Fibroblast of peridontal ligament (primary cell): ENCODE measurements around the gene KRT222.

Experiments
- DNase-seq: peaks from one replicate; pipeline ENCODE4 v3.0.0-alpha.2; 2010; ENCODE audit errors: extremely low read depth

KRT222 gene

DNA sequence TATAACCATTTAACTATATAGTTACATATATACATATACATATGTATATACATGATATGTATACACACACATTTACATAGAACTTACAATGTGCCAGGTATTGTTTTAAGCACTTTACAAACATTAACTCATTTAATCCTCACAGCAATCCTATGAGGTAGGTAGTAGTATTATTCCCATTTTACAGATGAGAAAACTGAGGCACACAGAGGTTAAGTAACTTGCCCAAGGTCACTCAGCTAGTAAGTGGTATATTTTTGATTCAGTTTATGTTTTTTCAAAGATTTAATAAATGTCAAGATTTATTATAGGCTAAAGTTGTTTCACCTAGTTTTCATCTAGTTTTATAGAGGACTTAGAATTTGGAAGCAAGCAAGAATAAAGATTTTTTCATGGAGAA lies 6.6 kb downstream of the KRT222 start:
- no peak for DNase-seq

DNA sequence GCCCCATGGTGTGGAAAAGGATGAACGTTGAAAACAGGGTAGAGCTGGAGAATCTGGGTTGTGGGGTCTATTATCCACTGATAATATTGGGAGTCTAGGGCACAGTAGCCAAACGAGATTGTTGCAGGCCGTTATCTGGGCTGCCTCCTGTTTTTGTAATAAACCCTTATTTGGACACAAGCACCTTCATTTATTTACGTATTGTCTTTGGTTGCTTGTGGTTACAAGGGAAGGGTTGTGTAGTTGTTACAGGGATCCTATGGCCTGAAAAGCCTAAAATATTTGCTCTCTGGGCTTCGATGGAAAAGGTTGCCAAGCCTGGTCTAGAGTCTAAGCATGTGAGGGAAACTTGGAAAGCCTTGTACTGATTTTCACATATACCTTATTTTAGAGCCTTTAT lies 13.0 kb downstream of the KRT222 start:
- DNase-seq, result no peak

DNA sequence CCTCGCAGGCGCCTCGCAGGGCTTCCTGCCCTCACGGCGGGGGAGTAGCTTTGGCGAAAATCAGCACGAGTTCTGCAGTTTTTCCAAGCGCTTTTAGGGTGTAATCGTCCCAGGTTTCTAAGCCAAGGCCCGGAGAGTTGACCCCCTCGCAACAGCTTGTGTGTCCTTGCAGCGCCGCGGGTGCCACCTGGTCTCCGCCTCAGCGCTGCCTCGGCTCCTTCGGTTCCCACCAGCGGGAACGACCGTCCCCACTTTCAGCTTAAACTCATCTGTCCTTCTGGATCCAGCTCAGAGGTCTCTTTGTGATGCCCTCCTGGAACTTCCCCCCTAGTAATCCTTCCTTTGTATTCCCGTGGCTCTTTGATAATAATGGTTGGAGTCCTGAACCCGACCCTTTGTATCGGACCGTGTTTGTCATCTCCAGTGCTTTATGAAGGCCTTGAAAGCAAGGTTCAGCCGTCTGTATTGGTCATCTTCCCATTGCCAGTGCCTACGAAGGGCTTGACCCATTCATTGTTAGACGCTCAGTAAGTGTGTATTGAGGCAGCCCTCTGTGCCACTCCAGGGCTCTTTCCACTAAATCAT lies 16.5 kb downstream of the KRT222 start:
- DNase-seq, result peak; percentile 42

DNA sequence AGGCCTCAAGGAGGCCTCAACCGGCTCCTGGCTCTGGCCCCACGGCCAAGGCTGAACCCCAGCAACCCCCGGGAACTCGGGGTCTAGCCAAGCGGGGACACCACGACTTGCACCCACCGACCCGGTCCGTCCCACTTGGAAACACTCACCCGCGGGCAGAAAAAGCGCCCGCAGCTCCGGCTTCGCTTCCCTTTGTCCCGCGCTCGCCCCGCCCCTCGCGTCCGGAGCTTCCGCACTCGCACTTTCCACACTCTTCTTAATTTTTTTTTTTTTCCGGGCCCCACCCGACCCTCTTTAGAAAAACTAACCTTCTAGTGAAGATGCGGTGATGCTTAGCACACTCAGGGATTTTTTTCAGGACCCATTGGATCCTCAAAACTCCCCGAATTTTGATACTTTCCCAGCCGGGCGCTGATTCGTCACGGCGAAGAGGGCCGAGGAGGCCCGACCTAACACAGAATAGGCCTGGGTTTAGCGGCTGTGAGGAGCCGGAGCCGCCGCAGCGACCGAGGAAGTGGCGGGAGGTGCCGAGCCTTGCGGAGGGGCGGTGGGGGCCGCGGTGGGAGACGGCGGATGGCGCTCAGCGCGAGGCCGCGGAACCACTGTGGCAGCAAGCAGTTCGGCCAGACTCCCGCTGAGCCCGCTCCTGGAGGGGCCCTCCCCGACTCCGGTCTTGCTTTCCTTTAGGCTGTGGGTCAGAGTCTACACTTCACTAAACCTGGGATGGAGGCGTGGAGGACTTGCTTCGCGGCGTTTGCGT lies 17.2 kb downstream of the KRT222 start, which contains the start of gene SMARCE1:
TSS of gene SMARCE1 (minus strand) at position 195 of the 760 bp plus-strand sequence. CDS start 2,016 bp downstream, outside the sequence.
- peak; percentile 81 for DNase-seq

DNA sequence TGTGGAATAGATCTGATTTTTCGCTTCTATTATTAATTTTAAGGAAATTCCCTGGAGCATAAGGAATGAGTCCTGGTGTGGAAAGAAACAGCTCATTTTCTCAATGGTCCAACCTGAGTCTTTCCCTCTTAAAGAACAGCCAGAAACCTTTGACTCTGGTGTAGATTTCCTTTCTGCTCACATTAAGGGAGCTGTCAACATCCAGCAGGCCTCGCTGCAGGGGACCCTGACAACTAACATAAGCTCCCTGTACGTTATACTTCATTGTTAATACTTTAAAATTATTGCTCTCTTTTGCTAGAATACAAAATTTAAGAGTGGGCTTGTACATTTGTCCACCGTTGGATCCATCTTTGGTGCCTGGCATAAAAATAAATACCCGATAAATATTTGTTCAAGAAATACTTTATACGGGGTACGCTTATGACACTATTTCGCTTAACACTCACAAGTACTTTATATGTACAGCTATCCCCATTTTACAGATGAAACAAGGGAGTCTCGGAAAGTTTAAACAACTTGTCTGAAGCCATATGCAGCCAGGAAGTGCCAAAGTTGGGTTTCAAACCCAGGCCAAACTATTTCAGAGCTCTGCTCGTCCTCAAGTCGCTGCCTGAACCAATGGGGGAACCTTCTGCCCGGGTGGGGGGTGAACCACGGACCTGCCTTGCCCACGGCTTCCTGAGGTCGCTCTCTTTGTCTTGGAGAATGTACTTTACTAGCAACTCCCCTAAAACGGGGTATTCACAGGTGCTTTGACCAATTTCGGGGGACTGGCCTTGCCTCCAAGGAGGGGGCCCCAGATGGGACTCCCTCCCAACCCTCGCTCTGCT lies 18.0 kb downstream of the KRT222 start:
- peak; percentile 59 for DNase-seq

- peak; percentile 11 for DNase-seq
Measured at GRCh38 chr17:40645943-40646342, 19.0 kb downstream of the KRT222 start.

DNA sequence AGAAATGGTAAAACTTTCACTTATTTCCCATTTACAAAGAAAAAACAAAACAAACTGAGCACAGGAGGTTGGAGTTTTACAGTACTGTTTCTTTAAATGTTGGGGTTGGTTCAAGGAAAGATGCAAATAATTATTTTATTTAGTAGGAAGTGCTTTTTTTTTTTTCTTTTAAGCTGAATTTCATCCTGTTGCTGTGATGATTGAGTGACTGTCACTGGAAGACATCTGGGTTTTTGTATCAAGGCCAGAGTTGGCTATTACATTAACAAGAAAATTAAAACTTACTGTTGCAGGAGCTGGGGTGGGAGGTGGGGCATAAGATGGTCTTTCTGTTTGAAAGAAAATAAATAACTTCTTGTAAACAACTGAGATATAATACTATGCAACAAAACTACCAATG lies 19.7 kb downstream of the KRT222 start:
- DNase-seq, result no peak

DNA sequence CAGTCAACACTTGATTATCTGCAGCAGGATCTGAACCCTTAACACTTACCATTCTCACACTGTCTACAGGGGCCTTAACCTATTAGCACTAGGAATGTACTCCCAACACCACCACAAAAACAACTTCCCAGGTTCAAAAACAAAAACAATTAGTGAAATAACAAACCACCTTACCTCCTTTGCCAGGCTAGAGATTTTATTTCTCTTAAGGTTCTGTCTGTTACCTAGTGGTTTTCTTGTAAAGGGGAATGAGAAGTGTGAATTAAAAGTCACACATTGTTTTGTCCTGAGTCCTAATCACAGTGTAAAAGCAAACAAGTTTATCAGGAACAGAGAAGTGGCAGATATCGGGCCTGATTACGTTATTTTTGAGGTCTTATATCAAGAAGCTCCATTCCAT lies 27.0 kb downstream of the KRT222 start:
- DNase-seq, result no peak

DNA sequence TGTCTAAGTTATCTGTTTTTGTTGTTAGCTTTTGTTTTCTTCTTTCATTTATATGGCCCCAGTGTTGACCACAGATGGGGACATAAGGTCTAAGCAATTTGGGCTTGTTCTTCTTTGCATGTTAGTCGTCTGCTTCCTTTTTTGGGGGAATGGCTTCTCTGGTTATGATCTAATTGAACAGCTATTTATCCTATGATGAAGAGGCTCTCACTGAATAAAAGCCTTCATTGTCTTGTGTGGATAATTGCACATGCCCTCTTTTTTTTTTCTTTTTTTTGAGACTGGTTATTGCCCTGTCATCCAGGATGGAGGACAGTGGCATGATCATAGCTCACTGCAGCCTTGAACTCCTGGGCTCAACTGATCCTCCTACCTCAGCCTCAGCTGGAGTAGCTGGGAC lies 31.1 kb downstream of the KRT222 start:
- no peak for DNase-seq

GRCh38 chr17:40632216-40632615 lies 32.8 kb downstream of the KRT222 start:
- DNase-seq, result no peak

- DNase-seq, result no peak
Measured at GRCh38 chr17:40629842-40630241, 35.1 kb downstream of the KRT222 start.

GRCh38 chr17:40625311-40625710 lies 39.7 kb downstream of the KRT222 start:
- DNase-seq, result no peak

- no peak for DNase-seq
Measured at GRCh38 chr17:40623419-40624210, 41.4 kb downstream of the KRT222 start.

DNA sequence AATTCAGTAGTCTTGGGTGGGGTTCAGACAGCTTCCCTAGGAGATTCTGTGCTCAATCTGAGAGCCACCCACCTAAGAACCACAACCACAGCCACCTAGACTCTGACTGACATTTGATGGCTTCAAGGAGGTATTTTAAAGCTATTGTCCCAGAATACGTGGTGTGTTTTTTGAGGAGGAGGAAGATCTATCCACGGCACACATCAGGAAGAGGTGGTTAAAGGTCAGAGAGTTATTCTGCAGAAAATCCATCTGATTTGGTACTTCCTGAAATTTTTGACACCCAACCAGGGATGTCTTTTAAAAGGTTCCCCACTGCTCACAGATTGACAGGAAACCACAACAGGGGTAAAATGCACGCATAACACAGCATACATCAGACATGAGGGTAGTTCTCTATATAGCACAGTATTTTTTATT lies 42.5 kb downstream of the KRT222 start:
- DNase-seq, result no peak

- peak; percentile 21 for DNase-seq
Measured at GRCh38 chr17:40621578-40621977, 43.4 kb downstream of the KRT222 start.

DNA sequence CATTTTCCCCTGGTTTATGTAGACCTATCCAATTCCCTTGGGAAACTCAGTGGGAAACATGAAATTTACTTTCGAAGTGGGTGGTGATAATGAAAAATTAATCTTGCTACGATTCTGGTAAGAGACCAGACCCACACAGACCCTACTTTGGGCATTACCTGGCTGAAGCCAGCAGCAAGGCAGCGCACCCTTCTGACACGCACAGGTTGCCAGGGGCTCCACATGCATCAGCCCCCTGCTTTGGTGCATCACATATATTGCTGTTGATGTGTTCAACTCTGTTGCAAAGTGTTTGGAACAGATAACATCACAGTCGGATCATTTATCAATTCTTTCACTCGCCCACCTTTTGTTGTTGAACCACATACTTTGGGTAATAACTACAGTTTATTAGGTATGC lies 44.0 kb downstream of the KRT222 start:
- no peak for DNase-seq

DNA sequence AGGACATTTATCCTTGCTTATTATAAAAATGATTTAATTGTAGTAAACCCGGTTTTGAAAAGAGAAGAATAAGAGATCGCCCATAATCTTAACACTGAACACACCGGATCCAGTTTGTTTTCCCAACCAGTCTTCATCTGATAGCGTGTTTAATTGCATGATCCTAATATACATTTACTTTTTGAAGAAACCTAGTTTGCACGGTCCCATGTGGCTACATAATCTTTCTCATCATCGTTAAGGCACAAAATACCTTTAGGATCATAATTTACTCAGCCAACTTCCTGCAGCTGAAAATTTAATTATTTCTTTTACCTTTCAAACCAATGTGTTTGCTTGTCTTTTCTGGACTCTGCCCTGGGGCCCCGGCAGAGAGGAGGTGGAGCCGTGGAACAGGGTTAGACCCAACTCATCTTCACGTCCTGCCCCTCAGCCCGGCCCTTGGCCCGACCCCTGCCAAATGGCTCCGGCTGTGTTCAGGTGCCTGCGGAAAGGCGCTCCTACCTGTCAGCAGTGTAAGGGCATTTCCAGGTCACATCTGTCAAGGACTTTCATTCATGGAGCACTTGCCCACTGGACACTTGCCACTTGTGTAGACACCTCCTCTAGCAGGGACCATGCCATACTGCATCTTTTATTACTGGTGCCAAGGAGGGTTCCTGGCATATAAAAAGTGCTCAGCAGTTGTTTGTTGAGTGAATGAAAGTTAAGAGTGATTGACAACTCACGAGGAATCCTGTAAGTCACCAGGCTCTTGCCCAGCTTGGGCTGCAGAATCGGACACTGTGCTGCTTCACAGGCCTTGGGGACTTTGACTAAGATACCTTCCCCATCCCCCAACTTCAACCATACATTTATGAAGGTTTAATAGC lies 46.0 kb downstream of the KRT222 start:
- no peak for DNase-seq

DNA sequence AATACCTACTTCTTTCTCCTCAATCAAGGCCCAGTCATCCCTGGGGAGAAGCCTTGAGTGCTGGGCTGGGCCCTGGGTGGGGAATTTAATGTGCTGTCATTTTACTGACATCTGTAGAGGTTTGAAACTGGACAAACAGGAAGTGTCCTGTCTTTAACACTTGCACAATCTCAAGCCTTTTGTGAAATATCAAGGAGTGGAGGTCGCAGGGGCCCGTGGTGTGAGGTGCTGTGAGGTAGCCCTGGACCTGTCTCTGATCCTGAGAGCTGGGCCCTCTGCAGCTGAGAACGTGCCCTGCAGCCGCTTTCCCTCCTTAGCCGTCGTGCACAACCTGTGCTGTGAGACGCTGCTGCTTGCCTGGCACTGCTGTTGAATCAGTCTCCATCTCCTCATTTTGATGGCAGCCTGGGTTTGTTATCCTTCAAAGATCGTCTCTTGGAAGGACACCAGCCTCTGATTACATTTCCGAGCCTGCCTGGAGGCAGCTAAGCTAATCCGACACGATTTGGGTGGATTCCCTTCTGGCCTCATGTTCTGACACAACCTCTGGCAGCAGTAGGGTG lies 47.2 kb downstream of the KRT222 start:
- no peak for DNase-seq

DNA sequence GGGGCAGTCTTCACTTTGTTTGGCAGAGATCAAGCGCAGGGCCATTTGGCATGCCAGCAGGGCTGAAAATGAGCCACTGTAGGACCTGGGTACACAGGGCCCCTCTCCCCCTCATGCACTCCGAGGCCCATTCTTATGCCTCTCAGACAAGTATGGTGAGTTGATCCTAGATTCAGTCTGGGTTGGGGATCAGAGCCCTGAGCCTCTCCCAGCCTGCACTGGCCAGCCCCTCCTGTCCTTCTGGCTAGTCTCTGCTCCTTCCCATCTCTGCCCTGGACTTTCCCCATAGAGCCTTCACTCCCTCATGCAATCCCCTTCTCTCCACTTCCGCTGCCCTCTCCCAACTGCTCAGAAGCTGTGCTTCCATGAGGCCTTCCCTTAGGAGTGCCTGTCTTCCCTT lies 48.4 kb downstream of the KRT222 start:
- DNase-seq, result no peak

GRCh38 chr17:40615841-40616476 lies 49.0 kb downstream of the KRT222 start:
- DNase-seq, result no peak
